ENCODE data around the gene ABCB10.

DNA sequence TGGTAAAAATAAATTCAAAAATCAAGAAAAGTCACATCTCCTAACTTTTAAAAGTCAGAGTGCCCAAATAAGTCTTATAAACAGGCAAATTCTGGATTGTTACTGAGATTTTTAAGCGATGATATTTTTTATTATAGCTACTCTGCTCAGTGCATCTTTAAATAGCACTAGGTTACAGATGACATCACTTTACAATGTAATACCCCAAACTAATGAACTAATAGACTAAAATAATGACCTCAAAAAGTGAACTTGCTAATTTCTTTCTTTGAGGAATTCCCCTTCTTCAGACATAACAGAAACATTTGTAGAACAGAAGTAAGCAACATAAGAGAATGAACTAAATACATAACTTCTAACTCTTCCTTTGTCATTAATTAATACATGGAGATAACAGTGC is 91.6 kb downstream of the ABCB10 start:
- TF ChIP-seq CBX2 (IDR thresholded peaks at IDR 0.05; ENCODE audit: borderline replicate concordance, low read depth) (no peak), CHD4 (IDR thresholded peaks at IDR 0.05; ENCODE audit: borderline replicate concordance) (no peak), SREBF2 (IDR thresholded peaks at IDR 0.05) (no peak), NPAS2 (CRISPR knock-in tag; IDR thresholded peaks at IDR 0.05; ENCODE audit: borderline replicate concordance) (no peak), HOXB5 (CRISPR knock-in tag; IDR thresholded peaks at IDR 0.05) (no peak), PHF8 (IDR thresholded peaks at IDR 0.05; ENCODE audit: borderline replicate concordance, low read depth) (no peak)
- TF ChIP-seq, protein P1, sequence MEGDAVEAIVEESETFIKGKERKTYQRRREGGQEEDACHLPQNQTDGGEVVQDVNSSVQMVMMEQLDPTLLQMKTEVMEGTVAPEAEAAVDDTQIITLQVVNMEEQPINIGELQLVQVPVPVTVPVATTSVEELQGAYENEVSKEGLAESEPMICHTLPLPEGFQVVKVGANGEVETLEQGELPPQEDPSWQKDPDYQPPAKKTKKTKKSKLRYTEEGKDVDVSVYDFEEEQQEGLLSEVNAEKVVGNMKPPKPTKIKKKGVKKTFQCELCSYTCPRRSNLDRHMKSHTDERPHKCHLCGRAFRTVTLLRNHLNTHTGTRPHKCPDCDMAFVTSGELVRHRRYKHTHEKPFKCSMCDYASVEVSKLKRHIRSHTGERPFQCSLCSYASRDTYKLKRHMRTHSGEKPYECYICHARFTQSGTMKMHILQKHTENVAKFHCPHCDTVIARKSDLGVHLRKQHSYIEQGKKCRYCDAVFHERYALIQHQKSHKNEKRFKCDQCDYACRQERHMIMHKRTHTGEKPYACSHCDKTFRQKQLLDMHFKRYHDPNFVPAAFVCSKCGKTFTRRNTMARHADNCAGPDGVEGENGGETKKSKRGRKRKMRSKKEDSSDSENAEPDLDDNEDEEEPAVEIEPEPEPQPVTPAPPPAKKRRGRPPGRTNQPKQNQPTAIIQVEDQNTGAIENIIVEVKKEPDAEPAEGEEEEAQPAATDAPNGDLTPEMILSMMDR (IDR thresholded peaks at IDR 0.05), result no peak
- TF ChIP-seq, protein P2, sequence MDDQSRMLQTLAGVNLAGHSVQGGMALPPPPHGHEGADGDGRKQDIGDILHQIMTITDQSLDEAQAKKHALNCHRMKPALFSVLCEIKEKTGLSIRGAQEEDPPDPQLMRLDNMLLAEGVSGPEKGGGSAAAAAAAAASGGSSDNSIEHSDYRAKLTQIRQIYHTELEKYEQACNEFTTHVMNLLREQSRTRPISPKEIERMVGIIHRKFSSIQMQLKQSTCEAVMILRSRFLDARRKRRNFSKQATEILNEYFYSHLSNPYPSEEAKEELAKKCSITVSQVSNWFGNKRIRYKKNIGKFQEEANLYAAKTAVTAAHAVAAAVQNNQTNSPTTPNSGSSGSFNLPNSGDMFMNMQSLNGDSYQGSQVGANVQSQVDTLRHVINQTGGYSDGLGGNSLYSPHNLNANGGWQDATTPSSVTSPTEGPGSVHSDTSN (IDR thresholded peaks at IDR 0.05), result no peak
- TF ChIP-seq, protein P3, sequence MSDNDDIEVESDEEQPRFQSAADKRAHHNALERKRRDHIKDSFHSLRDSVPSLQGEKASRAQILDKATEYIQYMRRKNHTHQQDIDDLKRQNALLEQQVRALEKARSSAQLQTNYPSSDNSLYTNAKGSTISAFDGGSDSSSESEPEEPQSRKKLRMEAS (IDR thresholded peaks at IDR 0.05), result no peak
- TF ChIP-seq, protein P4, sequence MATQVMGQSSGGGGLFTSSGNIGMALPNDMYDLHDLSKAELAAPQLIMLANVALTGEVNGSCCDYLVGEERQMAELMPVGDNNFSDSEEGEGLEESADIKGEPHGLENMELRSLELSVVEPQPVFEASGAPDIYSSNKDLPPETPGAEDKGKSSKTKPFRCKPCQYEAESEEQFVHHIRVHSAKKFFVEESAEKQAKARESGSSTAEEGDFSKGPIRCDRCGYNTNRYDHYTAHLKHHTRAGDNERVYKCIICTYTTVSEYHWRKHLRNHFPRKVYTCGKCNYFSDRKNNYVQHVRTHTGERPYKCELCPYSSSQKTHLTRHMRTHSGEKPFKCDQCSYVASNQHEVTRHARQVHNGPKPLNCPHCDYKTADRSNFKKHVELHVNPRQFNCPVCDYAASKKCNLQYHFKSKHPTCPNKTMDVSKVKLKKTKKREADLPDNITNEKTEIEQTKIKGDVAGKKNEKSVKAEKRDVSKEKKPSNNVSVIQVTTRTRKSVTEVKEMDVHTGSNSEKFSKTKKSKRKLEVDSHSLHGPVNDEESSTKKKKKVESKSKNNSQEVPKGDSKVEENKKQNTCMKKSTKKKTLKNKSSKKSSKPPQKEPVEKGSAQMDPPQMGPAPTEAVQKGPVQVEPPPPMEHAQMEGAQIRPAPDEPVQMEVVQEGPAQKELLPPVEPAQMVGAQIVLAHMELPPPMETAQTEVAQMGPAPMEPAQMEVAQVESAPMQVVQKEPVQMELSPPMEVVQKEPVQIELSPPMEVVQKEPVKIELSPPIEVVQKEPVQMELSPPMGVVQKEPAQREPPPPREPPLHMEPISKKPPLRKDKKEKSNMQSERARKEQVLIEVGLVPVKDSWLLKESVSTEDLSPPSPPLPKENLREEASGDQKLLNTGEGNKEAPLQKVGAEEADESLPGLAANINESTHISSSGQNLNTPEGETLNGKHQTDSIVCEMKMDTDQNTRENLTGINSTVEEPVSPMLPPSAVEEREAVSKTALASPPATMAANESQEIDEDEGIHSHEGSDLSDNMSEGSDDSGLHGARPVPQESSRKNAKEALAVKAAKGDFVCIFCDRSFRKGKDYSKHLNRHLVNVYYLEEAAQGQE (IDR thresholded peaks at IDR 0.05), result no peak

Data from A549 (cell line).